Measurements from ENCODE around the gene HCCS.

HCCS gene

DNA sequence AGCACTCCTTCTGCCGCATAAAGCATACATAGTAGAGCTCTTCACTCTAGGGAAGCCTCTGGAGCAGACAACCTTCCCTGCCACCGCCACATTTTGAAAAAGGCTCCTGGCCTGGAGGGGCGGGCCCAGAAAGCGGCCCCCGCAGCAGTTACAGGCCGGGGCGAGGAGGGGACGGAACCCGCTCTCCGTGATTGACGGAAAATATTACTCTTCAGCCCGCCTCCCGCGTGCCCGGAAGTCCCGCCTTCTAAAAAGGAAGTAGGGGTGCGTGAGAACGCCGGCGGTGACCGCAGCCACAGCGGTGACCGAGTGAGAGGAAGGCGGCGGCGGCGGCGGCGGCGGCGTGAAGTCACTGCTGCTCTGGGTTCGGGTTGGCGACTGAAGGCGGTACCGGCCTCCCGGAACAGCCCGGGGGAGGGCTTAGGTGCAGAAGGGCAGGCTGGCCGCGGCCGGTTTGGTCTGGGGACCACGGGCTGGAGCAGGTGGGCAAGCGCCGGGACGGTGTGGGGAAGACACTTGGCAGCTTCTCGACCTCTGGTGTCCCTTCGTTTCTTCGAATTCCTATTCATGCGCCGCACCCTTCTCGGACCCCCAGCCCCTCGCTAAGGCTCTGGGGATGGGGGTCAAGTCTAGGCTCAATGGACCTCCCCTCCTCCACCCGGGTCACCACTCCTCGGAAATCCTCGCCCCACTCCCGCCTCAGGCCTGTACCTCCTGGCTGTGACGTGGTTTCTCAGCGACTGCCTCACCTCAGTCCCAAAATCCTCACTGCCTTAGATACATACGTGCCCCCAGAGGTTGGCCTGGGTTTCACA, at the start of gene HCCS:
Gene HCCS (plus strand): TSS at position 296 of the 815 bp plus-strand sequence. CDS start 729 bp downstream, outside the sequence.
- peak; percentile 79 for DNase-seq (ENCODE audit: low spot score)

DNA sequence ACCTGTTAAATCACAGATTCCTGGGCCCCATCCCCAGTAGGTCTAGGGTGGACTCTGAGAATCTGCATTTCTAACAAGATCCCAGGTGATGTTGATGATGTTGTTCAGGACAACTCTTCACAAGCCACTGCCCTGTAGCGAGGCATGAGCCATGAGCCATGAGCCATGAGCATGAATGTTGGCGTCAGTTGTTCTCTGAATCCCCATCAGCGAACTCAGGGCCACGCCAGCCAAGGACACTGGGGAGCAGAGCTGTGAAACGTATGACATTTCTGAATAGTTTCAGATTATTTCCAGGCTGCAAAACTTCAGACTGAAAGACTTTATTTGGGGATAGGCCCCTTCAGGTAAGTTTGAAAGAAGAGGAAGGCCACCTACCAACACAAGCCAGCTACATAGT, 46.9 kb upstream of the HCCS start:
- DNase-seq (ENCODE audit: low spot score) = no peak

DNA sequence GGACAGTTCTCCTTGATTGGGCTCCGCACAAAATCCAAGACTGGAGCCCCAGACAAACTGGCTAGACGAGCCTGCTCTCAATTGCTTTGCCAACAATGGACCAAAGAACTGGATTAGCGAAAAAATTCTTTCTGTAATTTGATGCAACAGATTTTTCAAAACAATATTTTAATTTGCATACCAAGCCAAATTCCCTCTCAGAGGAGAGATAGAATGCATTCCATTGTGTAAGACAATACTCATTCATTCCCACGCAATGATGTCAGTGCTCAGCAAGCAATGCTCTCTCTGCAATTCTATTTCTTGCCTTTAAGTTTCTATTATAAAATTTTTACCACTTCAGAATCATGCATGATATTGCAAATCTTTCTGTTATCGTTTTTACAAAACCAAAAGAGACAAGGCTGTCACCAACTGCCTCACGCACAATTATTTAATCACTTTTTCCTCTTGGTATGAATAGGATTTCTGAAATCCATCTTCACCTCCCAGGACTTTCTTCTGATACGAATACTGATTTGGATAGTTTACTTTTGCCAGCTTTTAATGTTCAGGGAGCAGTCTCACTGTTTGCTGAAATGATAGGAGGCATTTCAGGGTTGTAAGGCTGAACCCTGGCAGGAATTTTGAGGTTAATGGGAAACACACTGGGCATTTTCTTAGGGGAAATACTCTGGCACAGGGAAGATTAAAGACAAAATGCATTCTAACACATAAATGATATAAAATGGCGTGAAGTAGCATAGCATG, 46.1 kb upstream of the HCCS start:
- DNase-seq (ENCODE audit: low spot score) = peak; percentile 11

GRCh38 chrX:11066812-11067211, 44.3 kb upstream of the HCCS start:
- DNase-seq (ENCODE audit: low spot score) = no peak

DNA sequence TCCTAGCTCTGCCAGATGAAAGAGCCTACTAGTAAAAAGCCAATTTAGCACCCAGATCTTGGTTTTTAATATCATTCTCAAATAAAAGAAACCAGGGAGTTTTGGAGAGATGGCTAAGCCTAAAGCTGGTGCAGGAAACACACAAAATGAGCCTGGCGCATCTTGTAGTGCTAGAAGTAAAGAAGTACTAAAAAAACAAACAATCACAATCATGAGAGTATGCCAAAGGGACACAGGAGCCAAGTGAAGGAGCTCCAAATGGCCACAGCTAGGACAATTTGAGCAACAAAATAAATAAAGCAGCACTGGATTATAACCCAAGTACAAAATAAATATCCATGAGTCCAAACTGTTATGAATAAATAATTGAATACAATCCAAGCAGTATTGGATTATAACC, 37.8 kb upstream of the HCCS start:
- no peak for DNase-seq (ENCODE audit: low spot score)

- no peak for DNase-seq (ENCODE audit: low spot score)
Observed at GRCh38 chrX:11080741-11081305, 30.3 kb upstream of the HCCS start.

DNA sequence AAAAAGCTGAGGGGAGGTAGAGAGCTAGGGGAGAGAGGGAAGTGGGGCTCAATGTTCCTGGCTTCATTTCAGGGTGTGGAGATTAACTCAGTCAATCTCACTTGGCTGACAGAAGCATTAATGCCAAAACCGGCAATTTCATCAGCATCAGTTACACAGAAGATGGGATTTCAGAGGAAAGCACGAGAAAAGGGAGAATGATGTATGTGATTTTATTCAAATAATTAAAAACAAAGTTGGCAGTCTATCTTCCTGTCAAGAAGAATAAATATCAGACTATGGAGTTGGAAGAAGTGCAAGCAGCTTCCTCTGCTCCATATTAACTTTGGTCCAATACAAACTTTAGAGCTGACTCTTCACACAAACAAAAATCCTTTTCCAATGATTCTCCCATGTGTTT, 29.6 kb upstream of the HCCS start:
- no peak for DNase-seq (ENCODE audit: low spot score)

DNA sequence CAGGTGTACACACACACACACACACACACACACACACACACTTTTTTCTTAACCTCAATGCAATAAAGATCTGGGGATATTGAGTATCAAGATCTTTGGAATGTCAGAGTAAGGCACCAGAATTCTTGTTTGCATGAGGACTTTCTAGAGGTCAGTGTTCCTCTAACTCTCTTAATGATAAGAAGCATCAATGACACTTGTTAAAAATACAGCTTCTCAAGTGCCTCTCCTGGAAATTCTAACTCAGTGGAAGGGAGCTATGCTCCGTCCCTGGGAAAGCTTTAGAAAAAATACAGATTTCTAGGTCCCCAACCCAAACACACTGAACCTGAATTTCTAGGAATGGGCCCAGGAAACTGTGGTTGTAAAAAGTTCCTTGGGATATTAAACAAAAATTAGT, 25.8 kb upstream of the HCCS start:
- DNase-seq (ENCODE audit: low spot score) = no peak

- no peak for DNase-seq (ENCODE audit: low spot score)
Observed at GRCh38 chrX:11089802-11090201, 21.3 kb upstream of the HCCS start.

DNA sequence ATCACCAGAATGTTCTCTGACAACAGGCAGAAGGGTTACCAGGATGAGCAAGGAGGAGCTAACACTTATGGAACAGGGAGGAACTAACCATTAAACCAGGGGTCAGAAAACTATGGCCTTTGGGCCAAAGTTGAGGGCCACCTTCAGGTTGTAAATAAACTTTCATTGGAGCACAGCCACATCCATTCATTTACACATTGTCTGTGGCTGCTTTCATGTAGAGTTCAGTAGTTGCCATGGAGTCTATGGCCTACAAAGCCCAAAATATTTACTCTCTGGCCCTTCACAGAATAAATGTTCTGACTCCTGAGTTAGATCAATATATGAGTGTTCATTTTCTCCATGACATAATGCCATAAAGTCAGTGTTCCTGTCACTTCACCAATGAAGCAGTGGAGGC, 13.2 kb upstream of the HCCS start:
- DNase-seq (ENCODE audit: low spot score) = no peak

DNA sequence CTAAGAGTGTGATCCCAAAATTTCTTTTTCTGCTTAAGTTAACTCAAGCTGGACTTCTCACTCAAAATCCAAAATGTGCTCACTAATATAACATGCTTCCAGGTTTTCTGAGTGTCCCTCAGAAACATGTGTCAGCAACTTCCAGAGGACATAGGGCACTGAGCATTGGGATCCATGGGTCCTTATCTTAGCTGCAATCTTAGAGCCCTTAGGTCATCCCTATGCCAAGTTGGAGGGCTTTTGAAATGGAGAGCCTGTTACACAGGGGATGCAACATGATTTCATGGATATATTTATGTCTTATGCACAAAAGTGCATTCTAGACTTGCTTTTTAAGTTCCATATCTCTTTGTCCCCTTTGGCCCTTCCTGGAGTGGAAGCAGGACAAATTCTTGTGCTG, 11.7 kb upstream of the HCCS start:
- DNase-seq (ENCODE audit: low spot score) = no peak

DNA sequence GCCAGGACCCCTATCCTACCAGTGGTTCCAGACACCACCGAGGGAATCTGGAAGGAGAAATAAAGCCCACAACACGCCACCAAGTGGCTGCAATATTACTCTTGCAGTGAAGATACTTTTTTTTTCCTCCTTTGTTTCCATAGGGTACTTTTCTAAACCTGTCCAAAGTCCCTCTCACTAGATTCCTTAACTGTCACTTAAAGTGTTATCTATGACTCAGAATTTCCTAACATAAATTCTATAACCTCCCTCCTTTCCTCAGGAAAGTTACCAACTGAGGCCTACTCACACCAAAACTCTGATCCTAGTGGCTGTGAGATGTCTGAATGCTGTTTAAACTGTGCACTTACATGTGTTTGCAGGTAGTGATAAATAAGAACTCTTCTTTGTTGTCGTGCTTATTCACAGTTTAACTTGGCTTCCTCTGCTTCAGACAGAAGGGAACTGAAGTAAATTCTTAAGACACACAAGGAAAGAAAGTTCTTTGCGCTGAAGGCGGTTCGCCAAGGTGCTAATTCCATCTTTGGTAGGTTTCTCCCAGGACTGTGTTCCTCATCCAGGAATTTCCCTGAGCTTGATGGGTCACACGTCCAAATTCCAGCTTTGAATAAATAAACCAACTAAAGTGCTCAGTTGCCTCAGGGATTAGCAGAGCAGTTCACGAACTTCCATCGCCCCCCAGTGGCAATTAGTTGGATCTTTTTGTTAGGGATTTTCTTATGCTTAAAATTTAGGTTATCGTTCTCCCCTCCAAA, 10.7 kb upstream of the HCCS start:
- peak; percentile 38 for DNase-seq (ENCODE audit: low spot score)

- no peak for DNase-seq (ENCODE audit: low spot score)
Observed at GRCh38 chrX:11103006-11103405, 8.1 kb upstream of the HCCS start.

- no peak for DNase-seq (ENCODE audit: low spot score)
Observed at GRCh38 chrX:11103751-11104150, 7.4 kb upstream of the HCCS start.

- no peak for DNase-seq (ENCODE audit: low spot score)
Observed at GRCh38 chrX:11105080-11105479, 6.1 kb upstream of the HCCS start.

GRCh38 chrX:11108253-11108941, 2.7 kb upstream of the HCCS start:
- no peak for DNase-seq (ENCODE audit: low spot score)

- DNase-seq (ENCODE audit: low spot score) = no peak
Observed at GRCh38 chrX:11109968-11110367, 1.2 kb upstream of the HCCS start.

- DNase-seq (ENCODE audit: low spot score) = no peak
Observed at GRCh38 chrX:11111947-11112346, 815 bp downstream of the HCCS start.

DNA sequence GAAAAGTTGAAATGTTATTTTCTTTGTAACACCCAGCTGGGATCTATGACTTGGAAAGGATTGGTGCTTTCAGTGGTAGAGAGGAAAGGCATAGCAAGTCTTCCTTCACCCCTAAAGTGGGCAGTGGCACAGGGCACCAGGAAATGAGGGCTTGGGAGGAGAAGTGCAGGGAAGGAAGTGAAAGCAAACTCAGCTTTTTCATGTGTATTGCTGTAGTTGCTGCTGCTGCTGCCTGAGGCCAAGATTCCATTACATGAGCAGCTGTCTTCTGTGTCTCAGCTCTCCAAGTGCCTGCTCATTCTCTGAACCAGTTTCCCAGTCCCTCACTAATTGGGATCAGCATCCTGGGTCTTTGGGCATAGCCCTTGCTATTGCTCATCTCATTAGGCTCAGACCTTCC, 2.6 kb downstream of the HCCS start:
- no peak for DNase-seq (ENCODE audit: low spot score)

- no peak for DNase-seq (ENCODE audit: low spot score)
Observed at GRCh38 chrX:11117745-11118144, 6.6 kb downstream of the HCCS start.

DNA sequence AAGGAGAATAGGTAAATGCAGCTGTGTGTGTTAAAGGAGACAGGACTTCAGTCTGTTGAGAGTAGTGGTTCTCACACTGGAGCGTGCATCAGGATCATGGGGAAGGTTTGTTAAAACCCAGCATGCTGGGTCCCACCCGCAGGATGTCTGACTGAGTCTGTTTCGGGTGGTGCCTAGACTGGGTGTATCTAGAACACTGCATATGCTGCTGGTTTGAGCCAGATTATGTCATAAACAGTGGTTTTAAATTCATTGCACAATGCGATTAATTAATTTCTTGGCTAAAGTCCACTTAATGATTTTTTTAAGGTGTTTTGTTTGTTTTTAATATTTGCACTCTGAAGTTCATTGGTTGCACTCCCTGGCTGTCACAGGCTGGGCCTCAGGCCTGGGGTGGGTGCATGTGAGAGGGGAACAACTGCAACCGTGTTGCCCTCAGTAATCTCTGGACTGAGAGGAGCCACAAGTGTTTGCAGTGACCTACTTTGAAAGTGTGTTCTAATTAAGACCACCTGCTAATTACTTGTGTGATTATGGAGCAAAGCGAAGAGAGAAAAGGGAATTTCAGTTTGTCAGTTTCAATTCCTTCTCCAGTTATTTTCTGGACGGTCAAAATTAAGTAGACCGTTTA, 8.3 kb downstream of the HCCS start:
- DNase-seq (ENCODE audit: low spot score) = no peak

All from iPS-NIHi11 (cell line).